Fibroblast of gingiva (primary cell): ENCODE measurements around the gene TWIST2.

Experiments used
- DNase-seq: peaks from one replicate; pipeline ENCODE4 v3.0.0-alpha.2; 2011; ENCODE audit warnings: low read depth

The TWIST2 gene

GRCh38 chr2:238847841-238848690 is at the start of gene TWIST2:
TWIST2 (plus strand) TSS chr2:238848085; CDS start chr2:238848216, 131 bp downstream.
- DNase-seq, result peak; percentile 97

GRCh38 chr2:238801791-238802190 is 46.1 kb upstream of the TWIST2 start:
- DNase-seq, result no peak

GRCh38 chr2:238802957-238803356 is 44.9 kb upstream of the TWIST2 start:
- DNase-seq, result no peak

- DNase-seq, result no peak
Observed at GRCh38 chr2:238803996-238804870, 43.7 kb upstream of the TWIST2 start.

GRCh38 chr2:238808761-238809160 is 39.1 kb upstream of the TWIST2 start:
- DNase-seq, result no peak

- no peak for DNase-seq
Observed at GRCh38 chr2:238810321-238810720, 37.6 kb upstream of the TWIST2 start.

- DNase-seq, result peak; percentile 71
Observed at GRCh38 chr2:238811293-238811692, 36.6 kb upstream of the TWIST2 start.

GRCh38 chr2:238811759-238812158 is 36.1 kb upstream of the TWIST2 start:
- peak; percentile 79 for DNase-seq

GRCh38 chr2:238813109-238813508 is 34.8 kb upstream of the TWIST2 start:
- no peak for DNase-seq

GRCh38 chr2:238814815-238815214 is 33.1 kb upstream of the TWIST2 start:
- no peak for DNase-seq

GRCh38 chr2:238816291-238816690 is 31.6 kb upstream of the TWIST2 start:
- peak; percentile 11 for DNase-seq

- DNase-seq, result no peak
Observed at GRCh38 chr2:238817382-238817781, 30.5 kb upstream of the TWIST2 start.

GRCh38 chr2:238817891-238818290 is 30.0 kb upstream of the TWIST2 start:
- no peak for DNase-seq

- DNase-seq, result no peak
Observed at GRCh38 chr2:238818561-238818960, 29.3 kb upstream of the TWIST2 start.

- DNase-seq, result no peak
Observed at GRCh38 chr2:238820197-238820596, 27.7 kb upstream of the TWIST2 start.

GRCh38 chr2:238820916-238821315 is 27.0 kb upstream of the TWIST2 start:
- DNase-seq, result no peak

GRCh38 chr2:238821391-238821790 is 26.5 kb upstream of the TWIST2 start:
- no peak for DNase-seq

- DNase-seq, result no peak
Observed at GRCh38 chr2:238821944-238822670, 25.8 kb upstream of the TWIST2 start.

GRCh38 chr2:238822955-238823354 is 24.9 kb upstream of the TWIST2 start:
- no peak for DNase-seq

GRCh38 chr2:238831177-238831576 is 16.7 kb upstream of the TWIST2 start:
- DNase-seq, result no peak

- DNase-seq, result no peak
Observed at GRCh38 chr2:238834982-238835381, 12.9 kb upstream of the TWIST2 start.

GRCh38 chr2:238835726-238836301 is 12.1 kb upstream of the TWIST2 start:
- no peak for DNase-seq
